GM18858 (cell line): Measurements from ENCODE around the gene TMED8.
"Not testable (repeated sequence)": the region's sequence is repeated elsewhere in the genome, so short reads cannot be mapped to it uniquely, and the experiment has no call there.

Experiments used
- ATAC-seq: cut with Tn5 transposase; IDR thresholded peaks from one replicate; pipeline ENCODE4 v1.9.1; 2021; ENCODE audit not compliant: unreplicated experiment

The TMED8 gene

DNA sequence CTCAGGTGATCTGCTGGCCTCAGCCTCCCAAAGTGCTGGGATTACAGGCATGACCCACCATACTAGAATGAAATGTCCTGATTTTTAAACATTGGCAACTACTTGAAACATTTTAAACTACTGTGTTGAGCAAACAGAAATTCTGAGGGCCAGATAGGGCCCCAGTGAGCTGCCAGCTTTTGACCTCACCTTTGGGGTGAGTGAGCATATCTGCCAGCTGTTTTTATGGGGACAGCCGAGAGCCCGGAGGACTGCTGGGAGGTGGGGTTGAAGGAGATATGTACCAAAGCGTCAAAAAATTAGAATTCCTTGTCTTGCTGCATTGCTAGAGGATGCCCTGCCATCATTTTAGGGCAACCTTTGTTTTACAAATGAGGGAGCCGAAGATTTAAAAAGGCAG is 53.3 kb downstream of the TMED8 start:
- no peak for ATAC-seq

DNA sequence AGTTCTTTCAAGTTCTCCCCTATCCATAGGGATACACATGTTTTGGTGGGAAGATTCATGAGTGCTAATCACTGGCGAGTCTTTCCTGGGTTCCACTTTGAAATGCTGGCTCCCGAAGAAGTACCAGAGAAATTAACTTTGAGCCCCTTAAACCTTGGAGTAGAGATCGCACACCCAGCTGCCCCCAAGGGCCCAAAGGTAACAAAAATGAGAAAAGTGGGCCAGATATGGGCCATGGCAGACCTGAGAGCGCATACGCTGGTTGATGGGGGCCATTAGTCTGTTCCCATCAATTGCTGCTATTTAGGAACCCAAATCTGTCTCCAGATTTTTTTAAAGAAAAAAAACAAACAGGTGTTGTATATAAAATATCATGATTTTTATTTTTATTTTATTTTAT is 53.9 kb downstream of the TMED8 start:
- no peak for ATAC-seq

DNA sequence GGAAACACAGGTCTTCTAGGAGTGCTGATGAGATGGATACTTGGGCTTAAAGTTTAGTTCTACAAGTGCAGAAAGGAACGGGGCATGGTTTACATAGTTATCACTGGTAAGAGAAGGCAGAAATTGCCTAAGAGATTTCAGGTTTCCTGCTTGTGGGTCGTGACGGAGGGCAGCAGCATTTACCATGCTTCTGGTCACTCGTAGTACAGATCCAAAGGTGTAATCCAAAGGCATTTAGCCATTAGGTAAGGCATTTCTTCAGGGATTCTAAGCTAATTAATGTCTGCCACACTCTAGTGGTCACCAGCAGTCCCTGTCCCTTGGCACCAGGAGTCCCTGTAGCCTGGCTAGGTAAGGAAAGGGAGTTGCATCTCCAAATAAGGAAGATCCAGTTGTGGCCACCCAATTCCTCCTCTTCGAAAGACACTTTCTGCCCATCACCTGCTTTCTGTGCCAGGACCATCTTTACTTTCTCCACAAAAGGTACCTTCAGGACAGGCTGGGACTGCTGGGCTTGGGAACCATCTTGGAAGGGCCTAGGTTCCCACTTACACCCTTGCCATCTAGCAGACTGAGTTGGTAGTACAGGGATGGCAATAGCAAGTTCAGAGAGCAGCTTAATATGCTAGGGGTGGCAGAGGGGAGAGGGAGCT is 54.5 kb downstream of the TMED8 start:
- no peak for ATAC-seq

DNA sequence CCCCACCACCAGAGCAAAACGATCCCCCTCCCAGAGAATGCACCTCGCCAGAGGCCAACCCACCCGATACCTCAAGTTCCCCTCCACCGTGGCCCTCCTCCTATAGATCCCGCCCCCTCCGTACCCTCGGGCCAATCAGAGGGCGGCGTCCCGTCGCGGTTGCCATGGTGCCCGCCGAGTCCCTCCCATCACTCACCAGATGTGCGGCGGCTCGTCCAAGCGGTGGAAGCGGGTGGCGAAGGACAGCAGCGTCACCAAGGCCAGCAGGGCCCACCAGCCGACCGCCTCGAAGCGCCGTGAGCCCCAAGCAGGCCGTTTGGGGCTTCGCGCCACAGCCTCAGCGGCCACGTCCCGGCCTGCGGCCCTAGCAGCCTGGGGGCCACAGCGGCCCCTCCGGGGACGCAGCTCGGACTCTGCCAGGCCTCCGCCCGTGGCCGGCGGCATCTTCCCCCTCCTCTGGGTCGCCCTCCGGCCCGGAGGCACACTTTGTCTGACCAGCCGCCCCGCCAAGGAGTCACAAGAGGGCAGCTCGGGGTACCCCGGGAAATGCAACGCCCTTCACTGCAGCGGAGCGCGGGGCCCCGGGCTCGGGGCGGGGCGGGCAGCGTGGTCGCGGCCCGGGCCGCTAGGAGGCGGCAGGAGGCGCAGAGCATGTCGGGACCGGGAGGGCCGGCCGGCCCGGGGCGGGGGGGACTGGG is 56.5 kb downstream of the TMED8 start, which contains the start of gene POMT2:
POMT2 (minus strand) TSS at position 646 of the 698 bp plus-strand sequence; CDS start at position 444, 202 bp downstream.
- ATAC-seq, result peak; percentile 53

DNA sequence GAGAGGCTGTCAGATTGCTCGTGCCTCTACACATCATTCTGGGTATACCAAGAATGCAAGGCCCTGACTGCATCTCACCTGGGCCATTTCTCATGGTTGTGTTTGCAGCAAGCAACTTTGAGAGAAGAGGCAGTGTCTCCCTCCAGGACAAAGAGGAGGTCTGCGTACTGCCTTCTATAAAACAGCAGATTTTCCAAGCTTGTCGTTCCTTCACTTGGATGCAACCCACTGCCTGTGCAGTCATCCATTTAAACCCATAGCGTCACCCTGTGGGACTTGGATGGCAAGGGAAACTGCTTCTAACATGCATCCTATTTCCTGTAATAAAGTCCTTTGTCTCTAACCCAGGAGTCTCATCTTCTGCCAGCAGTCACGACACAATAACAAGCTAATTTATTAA is 57.5 kb downstream of the TMED8 start:
- ATAC-seq, result no peak

DNA sequence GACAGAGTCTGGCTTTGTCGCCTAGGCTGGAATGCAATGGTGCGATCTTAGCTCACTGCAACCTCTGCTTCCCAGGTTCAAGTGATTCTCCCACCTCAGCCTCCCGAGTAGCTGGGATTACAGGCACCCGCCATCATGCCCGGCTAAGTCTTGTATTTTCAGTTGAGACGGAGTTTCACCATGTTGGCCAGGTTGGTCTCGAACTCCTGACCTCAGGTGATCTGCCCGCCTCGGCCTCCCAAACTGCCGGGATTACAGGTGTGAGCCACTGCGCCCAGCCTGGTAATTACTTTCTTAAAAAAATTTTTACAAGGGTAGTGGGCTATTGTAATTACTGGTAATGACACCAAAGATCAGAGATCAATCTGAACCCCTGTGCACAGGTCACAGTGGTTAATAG is 58.1 kb downstream of the TMED8 start:
- not testable (repeated sequence) for ATAC-seq

DNA sequence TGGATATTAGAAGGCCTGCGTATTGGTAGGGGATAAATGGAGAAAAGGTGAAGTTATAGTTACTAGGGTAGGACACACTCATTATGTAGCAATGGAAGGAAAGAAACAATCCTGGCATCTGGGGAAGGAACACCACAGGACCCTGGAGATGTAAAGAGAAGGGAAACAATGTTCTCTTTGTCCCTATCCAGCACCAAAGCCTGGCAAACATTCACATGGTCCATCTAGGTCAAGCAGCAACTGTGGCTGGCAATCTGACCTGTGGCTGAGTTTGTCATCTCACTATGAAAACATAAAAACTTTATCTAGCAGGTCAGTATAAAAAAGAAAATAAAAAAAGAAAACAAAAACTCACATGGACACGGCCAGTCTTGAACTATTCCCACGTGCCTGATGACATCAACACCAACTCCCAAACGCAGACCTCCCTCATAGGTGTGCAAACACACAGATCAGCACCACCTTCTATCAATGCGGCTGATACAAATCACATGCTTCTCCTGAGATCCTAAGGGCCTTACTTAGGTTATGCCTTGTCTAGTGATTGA is 58.8 kb downstream of the TMED8 start:
- no peak for ATAC-seq

DNA sequence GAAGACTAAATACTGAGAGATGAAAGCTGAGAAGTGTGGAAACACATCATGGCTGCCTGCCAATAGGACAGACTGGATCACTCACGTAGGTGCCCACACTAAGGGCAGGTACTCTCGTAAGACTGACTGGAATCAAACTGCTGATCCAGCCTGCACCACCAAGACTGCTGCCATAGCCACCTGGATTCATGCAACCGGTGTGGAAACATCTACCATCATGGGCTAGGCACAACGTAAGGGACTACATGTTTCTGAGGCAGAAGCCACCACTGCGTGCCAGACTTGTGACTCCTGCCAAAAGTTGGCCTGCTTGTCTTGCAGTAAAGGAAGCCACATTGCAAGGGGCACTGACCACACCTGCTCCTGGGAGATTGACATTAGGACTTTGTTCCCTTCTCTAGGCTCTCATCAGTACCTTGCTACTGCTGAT is 60.0 kb downstream of the TMED8 start:
- ATAC-seq, result no peak

DNA sequence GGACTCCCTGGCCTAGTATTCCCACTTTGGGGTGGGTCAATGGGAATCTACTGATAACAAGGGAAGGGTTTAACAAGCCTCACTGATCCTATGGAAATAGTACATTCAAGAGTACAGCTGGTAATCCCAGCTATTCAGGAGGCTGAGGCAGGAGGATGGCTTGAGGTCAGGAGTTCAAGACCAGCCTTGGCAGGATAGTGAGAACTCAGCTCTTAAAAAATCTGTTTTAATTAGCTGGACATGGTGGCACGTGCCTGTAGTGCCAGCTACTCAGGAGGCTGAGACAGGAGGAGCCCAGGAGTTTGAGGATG is 60.7 kb downstream of the TMED8 start:
- ATAC-seq, result no peak

DNA sequence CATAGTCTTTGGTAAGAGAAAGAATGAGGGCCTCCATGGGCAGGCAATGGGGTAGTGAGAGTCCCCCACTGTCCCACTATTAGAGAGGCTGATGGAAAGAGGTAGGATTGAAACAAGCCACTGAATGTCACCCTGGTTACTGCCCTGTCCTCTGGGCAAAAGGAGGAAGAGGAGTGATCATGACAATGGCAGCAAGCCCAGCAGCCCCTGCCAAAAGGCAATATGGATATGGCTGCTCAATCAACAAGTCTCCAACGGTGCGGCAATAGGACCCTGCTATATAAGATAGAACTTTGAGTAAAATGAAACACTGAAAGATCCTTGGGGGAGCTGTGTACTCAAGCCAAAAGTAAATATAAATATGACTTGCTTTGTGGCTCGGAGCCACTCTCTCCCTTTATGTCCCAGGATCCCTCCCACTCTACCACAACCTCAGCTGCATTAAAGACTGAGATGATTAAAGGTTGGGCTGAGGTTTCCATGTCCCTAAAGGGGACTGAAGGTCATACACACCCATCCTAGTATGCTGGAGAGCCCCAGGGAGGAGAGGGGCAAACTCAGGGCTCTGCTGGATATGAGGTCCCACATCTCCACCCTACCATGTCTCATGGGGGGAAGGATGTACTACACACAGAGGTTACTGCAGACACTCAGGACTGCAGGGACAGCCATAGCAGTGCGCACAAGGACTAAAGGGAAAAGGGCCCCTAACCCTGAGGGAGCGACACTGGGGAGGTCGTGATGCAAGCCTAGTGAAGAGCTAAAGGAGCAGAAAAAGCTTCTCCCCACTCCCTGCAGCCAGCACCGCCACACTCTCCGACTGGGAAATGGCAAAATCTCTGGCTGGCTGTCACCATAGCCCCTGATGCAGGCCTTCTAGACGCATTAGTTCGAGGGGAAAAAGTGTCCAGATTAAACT is 62.1 kb downstream of the TMED8 start:
- no peak for ATAC-seq

DNA sequence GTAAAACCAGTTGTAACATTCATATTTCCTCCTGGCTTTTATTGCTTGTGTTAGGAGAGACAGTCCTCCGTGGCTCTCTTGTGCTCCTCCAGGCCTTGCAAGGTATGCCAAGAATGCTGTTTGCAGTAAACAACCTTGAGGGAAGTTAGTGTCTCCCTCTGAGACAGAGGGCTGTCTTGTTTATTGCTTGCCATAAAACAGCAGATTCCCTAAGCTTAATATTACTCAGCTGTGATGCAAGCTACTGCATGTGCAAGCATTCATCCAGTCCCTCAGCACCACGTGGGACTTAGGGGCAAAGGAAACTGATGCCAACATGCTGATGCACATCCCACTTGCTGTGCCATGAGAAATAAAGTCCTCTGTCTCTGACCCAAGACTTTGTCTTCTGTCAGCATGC is 62.9 kb downstream of the TMED8 start:
- no peak for ATAC-seq

DNA sequence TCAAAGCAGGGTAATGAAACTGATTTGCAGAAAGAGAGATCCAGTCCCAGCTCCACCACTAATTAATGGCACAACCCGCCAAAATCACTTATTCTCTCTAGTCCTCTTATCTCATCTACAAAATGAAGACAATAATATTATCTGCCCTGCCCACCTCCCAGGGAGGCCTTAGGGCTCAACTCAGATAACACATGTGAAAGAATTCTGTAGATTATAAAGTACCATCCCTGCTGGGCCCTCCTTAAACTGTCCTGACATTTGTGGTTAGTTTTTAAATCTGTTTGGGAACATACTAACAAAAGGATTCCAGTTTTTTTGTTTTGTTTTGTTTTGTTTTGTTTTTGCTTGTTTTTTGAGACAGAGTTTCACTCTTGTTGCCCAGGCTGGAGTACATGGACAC is 63.5 kb downstream of the TMED8 start:
- ATAC-seq, result no peak

DNA sequence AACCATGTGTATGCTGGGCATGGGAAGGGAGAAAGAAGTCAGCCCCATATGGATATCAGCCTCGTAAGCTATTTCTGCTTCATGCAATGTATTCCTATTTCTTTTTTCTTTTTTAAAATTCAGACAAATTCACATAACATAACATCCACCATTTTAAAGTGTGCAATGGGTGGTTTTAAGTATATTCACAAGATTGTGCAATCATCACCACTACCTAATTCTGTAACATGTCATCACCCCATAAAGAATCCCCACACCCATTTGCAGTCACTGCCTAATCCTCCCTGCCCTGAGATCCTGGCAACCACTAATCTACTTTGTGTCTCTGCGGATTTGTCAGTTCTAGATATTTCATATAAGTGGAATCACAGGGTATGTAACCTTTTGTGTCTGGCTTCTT is 65.7 kb downstream of the TMED8 start:
- no peak for ATAC-seq

DNA sequence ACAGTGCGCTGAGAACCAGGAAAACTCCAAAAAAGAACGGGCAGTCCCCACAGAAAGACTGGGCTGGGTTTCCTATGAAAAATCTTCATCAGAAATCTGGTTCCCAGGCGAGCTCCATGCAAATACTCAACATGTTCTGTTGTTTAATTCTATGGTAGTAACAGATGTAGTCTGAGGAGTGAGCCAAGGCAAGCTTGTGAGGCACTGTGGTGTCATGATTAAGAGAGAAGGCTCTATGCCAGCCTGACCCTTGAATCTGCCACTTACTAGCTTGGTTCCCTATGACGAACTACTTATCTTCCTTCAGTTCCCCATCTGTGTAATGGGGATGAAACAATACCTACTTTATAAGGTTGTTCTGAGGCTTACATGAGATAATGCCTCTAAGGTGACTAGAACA is 66.9 kb downstream of the TMED8 start:
- ATAC-seq, result no peak

DNA sequence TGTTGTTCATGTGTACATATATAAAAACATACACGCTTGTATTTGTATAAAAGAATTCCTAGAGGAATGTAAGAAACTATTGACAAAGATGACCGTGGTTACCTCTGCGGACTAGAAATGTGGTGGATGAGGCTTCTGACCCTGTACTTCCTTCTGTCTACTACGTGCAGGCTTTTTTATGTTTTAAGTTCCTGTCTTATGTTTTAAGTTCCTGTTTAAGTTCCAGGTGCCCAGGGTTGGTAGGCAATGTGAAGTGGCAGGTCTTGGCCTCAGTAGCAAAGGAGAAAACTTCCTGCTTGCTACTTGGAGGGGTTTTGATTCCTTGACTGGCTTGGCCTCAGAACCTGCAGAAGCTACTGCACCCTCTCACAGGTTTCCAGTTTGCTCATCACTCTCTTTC is 67.8 kb downstream of the TMED8 start:
- ATAC-seq, result no peak

DNA sequence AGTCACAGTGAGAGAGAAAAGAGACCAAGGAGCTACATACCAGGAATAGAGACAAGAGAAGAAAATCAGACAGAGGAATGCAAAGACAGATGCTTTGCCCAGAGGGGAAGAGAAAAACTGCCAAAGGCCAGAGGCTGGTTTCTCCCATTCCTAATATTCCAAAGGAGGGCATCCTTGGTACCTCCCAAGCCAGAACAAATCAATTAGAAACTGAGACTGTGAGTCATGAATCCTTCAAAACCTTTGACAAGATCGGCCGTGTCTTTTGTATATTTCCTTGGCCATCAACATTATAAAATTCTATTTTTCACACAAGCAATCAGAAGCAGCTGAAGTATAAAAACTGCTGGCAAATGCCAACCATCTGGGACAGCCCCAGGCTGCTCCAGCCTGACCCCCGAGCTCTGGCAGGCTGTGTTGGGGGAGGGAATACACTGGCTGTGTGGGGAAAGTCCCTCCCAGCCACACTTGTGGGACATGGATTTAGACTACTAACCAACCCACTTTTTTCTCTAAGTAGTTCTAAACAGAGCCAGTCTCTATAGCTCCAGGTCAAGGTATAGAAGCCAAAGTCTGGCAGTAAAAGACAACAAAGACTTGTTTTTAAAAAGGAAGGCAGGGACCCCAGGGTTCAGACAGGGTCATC is 69.9 kb downstream of the TMED8 start:
- ATAC-seq, result no peak

DNA sequence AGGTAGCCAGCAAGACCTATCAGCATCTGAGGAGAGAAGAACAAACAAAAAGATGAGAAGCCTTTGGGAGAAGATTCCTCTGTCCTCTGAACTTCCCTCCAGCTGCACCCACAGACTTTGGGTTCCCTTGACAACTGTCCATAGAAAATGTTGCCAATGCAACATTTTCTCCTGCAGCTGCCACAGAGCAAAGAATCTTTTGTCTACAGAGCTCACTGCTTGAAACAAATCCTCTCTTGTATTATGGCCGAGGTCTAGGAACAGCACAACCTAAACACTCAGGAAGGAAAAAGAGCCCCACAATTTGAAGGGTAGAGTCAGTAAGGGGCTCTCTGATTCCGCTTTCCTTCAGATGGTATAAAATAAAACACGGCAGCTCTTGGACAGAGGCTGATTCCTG is 70.5 kb downstream of the TMED8 start:
- no peak for ATAC-seq

DNA sequence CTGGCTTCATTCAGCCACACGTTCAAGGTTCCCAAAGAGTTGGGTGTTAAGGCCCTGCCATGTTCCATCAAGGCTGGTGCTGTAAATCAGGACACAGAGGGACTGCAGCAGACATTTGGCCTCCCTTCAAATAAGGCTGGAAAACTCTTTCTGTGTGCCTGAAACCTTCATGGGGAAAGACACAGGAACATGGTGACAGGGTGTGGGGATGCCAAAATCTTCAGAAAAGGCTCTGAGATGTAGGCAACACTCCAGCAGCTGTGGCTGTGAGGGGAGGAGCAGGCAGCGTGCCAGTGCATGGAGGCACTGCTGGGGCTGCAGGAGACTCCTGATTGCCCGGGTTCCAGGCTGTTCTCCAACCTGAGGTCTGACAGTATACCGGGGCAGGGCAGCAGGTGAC is 71.2 kb downstream of the TMED8 start:
- ATAC-seq, result no peak

DNA sequence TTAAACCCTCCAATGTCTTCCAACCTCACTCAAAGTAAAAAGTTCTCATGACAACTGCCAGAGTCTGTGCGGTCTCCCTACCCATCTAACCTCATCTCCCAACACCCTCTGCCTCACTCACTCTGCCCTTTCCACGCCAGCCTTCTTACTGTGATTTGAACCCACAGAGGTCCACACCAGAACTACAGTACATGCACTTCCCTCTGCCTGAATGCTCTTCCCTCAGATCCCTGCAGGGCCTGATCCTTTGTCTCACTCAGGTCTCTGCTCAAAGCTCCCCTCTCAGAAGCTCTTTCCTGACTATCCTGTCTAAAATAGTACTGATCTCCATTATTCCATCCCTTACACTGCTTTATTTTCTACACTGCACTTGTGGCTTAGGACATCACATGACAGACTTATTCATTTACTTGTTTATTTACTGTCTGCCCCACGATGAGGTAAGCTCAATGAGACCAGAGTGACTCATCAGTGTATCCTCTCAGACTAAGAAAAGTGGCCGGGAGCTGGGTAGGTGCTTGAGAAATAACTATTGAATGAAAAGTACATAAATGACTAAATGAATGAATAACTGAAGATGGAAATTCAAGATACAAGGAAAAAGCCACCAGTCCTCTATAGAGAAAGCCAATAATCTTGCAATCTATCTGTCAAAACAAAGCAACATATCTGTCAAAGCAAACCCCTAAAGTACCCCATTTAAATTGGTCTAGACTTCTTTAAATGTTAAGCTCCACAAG is 73.3 kb downstream of the TMED8 start:
- ATAC-seq, result peak; percentile 39

DNA sequence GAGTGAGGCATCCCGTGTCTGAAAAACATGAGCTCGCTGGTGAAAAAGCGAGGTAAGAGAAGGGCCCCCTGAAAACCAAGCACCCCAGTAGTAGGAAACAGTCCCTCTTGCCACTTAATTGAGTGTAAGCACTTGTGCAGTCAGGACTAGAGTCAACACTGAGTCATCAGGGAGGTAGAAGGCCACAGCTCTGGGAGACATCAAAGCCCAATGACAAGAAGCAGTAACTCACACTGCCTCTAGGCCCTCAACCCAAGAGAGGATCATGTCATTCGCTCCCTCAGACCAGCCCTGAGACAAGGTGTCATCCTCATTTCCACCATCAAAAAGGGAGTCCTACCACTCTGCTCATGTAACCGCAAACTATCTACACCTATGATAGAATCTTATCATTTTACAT is 74.0 kb downstream of the TMED8 start:
- no peak for ATAC-seq
